Measurements from ENCODE around the gene TGFB2.

Gene TGFB2

DNA sequence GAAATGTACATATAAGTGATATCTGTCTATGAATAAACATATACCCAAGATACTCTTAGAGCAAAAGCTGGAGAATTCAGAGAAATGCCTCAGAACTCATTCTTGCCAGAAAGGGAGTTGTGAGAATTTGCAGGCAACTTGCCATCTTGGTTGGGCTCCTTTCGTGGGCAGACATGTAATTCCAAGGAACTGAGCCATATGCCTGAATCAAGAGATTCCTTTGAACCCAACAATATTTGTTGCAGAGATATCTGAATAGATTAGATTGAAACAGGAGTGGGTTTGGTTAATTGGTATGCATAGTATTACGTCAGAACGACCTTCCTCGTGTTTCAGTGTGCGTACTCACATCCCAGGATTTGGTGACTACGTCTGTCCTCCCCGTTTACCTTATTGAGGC is 67.0 kb downstream of the TGFB2 start:
- H3K27ac ChIP-seq, result no peak overlapping the region
- TF ChIP-seq, protein P1, sequence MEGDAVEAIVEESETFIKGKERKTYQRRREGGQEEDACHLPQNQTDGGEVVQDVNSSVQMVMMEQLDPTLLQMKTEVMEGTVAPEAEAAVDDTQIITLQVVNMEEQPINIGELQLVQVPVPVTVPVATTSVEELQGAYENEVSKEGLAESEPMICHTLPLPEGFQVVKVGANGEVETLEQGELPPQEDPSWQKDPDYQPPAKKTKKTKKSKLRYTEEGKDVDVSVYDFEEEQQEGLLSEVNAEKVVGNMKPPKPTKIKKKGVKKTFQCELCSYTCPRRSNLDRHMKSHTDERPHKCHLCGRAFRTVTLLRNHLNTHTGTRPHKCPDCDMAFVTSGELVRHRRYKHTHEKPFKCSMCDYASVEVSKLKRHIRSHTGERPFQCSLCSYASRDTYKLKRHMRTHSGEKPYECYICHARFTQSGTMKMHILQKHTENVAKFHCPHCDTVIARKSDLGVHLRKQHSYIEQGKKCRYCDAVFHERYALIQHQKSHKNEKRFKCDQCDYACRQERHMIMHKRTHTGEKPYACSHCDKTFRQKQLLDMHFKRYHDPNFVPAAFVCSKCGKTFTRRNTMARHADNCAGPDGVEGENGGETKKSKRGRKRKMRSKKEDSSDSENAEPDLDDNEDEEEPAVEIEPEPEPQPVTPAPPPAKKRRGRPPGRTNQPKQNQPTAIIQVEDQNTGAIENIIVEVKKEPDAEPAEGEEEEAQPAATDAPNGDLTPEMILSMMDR (conservative IDR thresholded peaks at IDR 0.05), result no peak
- no peak for TF ChIP-seq ZFX (IDR thresholded peaks at IDR 0.05)

DNA sequence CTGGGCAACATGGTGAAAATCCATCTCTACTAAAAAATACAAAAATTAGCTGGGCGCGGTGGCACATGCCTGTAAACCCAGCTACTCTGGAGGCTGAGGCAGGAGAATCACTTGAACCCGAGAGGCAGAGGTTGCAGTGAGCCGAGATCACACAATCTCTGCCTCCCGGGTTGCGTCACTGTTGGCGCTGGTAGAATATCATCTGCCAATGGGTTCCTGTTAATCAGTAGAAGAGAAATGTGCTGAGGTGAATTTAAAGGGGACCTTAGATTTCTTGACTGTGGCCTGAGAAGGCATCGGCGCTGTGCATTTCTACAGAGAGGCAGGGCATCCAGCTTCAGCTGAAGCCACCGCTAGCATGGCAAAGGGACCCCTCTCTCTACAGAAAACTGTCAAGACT is 68.0 kb downstream of the TGFB2 start:
- no peak overlapping the region for H3K27ac ChIP-seq
- TF ChIP-seq, protein P1 (conservative IDR thresholded peaks at IDR 0.05), result no peak
- TF ChIP-seq ZFX (IDR thresholded peaks at IDR 0.05), result no peak

DNA sequence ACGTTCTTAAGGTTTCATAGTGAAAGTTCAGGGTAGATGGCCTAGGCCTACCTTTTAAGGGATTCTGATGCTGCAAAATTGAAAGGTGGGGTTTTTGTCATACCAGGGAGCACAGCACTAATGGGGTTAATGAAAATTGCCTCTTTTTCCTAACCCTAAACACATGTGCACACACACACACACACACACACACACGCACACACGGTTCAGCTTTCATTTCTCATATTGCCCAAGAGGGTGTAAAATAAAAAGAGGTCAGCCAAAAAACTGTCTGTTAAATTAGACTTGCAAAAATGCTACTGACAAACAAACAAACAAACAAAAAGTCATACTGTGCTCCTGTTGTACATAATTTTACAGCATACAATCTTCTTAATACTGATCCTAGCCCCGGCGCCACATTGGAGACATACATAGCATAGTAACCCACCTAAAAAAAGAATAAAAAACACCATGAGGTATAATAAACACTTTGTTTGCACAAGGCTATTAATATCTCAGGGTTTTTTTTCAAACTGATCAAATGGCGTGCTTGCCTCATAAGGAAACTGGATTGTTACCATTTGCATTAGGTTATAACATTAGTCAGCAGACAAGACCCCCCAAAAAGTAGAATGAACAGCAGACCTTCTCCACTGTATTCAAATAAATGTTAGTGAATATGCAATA is 69.1 kb downstream of the TGFB2 start:
- TF ChIP-seq, protein P1 (conservative IDR thresholded peaks at IDR 0.05), result no peak
- TF ChIP-seq ZFX (IDR thresholded peaks at IDR 0.05), result no peak
- H3K27ac ChIP-seq, result no peak overlapping the region

DNA sequence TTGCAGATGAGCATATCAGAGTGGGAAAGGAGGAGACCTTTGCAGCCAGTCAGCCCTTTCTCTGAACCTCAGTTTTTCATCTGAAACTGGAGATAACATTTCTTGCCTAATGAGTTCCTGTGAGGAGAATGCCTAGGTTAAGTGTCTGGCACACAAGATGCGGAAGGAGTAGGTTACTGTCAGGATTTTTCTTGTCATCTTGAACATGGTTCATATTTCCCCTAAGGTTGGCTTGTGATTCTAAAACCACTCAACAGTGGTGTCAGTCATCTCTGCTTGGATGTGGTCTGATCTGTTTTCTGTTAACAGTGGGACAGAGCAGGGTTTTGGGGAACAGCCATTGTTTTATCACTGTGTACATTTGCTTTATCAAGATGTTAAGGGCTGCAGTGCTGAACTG is 70.6 kb downstream of the TGFB2 start:
- TF ChIP-seq ZFX (IDR thresholded peaks at IDR 0.05), result no peak
- TF ChIP-seq, protein P1 (conservative IDR thresholded peaks at IDR 0.05), result no peak
- no peak overlapping the region for H3K27ac ChIP-seq

DNA sequence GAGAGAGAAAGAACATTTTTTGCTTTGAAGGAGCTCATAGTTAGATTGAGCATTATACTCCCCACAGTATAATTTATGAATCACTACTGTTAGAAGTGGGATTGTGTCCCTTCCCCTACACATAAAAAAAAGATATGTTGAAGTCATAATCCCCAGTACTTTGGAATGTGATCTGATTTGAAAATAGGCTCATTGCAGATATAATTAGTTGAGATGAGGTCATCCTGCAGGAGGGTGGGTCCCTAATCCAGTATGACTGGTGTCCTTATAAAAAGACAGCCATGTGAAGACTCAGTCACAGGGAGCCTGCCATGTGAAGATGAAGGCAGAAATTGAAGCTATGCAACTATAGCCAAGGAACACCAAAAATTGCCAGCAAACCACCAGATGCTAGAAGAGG is 76.4 kb downstream of the TGFB2 start:
- TF ChIP-seq, protein P1 (conservative IDR thresholded peaks at IDR 0.05), result no peak
- TF ChIP-seq ZFX (IDR thresholded peaks at IDR 0.05), result no peak
- no peak overlapping the region for H3K27ac ChIP-seq

DNA sequence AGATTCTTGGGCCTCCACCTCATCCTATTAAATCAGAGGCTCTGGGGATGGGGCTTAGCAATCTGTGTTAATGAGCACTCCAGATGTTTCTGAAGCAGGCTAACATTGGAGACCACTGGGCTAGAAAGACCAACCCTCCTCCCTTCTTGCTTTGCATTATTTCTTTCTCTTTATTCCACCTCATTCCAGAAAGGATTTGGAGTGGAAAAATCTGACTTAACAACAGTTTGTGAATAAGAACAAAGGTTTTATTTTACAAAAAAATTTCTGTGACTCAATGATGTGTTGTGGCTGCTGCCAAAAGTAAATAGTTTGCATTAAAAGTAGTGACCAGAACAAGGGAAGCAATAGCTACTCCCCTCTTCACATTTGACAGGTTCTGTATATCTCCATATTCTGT is 79.4 kb downstream of the TGFB2 start:
- TF ChIP-seq ZFX (IDR thresholded peaks at IDR 0.05), result no peak
- TF ChIP-seq, protein P1 (conservative IDR thresholded peaks at IDR 0.05), result no peak
- H3K27ac ChIP-seq, result no peak overlapping the region

DNA sequence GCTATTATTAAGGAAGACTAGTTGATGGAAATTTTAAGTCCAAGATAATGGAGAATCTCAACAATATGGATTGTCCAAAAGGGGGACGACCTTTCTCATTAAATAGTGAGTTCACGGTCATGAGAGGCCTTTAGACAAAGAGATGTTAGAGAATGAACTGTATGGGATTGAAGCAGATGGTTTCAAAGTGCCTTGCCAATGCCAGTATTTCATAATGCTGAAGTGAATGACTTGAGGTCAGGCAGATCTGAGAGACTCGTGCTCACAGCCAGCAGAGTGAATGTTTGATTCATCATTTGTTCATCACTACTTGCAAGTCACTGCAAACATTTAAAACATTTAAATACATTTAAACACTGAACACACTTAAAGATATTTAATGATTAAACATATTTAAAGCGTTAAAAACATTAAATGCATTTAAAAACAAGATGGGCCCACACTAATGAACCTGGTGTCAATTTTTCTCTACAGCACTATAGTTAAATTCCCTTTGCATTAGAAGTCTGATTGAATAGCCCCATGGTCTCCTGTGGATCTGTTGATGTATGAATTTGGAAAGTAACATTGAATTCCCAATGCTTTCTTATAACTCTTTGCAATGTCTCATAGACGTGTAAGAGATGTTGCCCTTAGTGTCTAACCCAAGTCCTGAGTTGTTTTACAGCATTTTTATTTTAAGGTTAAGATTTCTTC is 80.7 kb downstream of the TGFB2 start:
- H3K27ac ChIP-seq, result no peak overlapping the region
- TF ChIP-seq, protein P1 (conservative IDR thresholded peaks at IDR 0.05), result no peak
- no peak for TF ChIP-seq ZFX (IDR thresholded peaks at IDR 0.05)
